Stimulated activated CD8-positive, alpha-beta memory T cell treated with anti-CD3 and anti-CD28 coated beads, Interleukin-7, amount 100 ng/mL, for 24 hours (primary cell): ENCODE measurements around the gene CHST7.
A peak's percentile ranks its signal among the peaks of the same experiment; 100 is the strongest.
"Not testable (repeated sequence)": the region's sequence is repeated elsewhere in the genome, so short reads cannot be mapped to it uniquely, and the experiment has no call there.

Experiments
- DNase-seq: peaks from one replicate; pipeline ENCODE4 v3.0.0-alpha.2; 2020; ENCODE audit warnings: low read depth

The CHST7 gene, protein sequence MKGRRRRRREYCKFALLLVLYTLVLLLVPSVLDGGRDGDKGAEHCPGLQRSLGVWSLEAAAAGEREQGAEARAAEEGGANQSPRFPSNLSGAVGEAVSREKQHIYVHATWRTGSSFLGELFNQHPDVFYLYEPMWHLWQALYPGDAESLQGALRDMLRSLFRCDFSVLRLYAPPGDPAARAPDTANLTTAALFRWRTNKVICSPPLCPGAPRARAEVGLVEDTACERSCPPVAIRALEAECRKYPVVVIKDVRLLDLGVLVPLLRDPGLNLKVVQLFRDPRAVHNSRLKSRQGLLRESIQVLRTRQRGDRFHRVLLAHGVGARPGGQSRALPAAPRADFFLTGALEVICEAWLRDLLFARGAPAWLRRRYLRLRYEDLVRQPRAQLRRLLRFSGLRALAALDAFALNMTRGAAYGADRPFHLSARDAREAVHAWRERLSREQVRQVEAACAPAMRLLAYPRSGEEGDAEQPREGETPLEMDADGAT

DNA sequence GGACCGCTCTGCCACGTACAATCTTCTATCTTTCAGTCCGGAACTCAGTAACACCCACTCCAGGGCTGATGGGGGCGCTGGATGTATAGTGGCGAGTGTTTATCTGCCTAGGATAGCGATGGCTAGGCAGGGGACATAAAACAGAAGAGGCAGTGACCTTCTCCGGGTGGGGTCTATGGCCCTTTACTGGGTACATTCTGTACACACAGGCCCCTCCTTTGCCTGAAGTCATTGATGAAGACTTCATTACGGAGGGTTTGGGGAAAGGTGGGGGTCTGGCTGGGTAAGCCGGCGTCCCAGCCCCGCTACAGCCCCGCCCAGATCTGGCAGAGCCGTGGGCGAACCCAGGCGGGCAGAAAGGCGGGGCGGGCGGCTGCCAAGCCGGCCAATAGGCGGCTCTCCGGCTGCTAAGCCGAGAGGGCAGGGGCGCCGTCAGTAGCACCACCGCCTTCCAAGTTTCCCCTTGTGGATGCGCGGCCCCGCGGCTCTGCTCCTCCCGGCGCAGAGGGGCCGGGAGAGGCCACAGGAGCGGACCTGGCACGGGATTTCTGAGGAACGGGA is at the start of gene CHST7:
Gene CHST7 (plus strand): TSS at position 435 of the 561 bp plus-strand sequence. CDS start 167 bp downstream, outside the sequence.
- DNase-seq, result no peak

DNA sequence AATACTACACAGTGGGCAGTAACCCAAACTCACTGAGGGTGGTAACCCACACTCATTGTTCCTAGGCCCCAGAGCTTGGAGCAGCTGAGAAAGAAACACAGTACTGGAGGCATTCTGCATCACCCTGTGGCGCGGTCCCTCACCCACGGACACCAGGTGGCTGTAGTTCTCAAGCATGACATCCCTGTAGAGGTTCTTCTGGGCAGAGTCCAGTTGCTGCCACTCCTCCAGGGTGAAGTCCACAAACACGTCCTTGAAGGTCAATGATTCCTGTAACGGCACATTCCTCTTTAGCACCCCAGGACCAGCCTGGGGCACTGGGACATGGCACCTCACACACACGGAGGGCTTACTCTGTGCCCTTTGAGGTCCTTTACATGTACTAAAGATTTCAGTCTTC is 44.9 kb upstream of the CHST7 start:
- not testable (repeated sequence) for DNase-seq

DNA sequence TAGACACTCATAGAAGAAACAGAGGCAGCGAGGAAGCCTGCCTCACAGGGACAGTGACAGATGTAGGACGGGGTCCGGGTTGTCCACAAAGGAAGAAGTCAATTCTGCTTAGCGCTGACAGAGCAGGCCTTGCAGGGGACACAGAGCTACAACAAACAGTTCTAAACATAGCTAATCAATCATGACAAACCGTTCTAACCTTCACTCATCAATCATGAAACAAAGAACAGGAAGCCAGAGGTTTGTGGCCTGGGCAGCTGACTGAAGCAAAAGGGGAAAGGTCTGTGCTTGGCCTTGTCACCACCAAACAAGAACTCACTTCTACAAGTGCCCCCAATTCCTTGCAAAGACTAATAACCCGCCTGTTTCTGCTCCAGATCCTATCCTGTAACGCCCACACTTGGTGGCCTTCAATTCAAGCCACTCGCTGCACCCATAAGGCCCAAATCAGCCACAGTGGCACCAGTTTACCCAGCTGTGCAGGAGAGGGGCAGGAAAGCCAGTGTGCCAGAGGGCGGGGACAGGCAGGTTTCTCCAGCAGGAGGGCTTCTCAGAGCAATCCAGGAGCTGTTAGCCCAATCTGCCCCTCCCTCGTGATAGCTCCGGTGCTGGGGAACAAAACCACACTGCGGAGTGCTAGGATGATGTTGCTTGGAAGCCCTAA is 43.7 kb upstream of the CHST7 start:
- not testable (repeated sequence) for DNase-seq

DNA sequence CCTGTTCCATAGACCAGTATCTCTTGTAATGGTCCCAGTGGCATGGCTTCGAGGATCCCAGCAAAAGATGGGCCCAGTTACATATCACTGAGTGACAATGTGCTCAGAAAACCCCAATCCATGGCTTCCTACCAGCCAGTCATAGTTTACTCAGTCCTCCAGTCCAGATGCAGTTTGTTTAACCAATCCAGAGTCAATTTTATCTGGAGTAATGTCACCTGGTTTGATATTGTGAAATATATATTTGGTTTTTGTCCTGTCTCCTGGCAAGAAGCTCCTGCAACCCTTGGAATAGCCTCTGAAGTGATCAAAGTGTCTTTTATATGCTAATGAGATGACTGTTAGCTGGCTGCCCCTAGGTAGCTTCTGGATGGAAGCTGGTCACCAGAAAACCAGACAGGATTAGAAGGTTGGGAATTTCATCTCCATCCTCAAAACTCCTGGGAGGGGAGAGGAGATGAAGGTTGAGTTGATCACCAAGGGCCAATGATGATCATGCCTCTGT is 43.1 kb upstream of the CHST7 start:
- DNase-seq, result not testable (repeated sequence)

DNA sequence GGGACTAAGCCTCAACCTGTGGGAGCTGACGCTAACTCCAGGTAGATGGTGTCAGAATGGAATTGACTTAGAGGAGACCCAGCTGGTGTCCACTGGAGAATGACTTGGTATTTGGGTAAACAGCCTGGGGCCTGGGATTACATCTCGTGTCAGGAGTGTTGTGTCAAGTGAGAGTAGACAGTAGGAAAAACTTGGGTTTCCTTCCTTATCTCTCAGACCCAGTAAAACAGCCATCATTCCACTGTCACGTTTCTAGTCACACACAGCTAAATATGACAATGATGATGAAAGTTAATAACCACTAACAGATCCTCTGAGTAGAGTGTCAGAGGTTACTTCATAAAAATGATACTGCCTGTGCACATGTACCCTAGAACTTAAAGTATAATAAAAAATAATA is 42.1 kb upstream of the CHST7 start:
- no peak for DNase-seq

DNA sequence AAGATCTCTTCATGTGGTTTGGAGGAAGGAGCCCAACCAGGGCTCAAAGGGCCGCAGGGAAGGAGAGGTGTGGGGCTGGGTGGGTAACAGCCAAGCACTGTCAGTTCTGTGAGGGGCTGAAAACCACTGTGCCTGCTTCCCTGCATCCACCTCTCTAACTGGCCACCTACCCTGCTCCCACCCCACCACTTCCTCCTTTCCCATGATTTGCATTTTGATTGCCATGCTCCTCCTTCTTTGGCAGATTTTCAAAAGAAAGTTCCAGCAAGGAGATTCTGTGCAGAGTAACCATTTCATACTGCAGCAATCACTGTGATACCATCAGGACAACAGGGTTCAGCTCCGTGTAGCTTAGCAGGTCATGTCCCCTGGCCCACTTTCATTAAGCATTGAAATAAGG is 30.1 kb upstream of the CHST7 start:
- no peak for DNase-seq

DNA sequence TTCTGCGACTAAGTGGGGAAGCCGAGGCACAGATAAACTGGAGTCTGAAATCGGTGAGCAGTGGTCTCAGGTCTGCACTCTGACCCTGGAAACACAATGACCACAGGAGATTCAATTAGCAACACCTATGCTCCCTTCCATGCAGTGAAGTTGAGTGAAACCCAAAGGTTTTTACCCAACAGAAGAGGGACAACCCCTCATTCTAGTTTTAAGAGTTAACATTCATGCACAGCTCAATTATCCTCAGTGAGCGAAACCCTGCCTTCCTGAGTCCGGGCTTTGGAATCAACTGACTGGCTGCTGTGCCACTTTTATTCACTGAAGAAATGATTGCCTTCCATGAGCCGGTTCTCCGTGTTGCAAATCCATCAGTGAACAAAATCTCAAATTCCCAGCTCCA is 29.0 kb upstream of the CHST7 start:
- not testable (repeated sequence) for DNase-seq

DNA sequence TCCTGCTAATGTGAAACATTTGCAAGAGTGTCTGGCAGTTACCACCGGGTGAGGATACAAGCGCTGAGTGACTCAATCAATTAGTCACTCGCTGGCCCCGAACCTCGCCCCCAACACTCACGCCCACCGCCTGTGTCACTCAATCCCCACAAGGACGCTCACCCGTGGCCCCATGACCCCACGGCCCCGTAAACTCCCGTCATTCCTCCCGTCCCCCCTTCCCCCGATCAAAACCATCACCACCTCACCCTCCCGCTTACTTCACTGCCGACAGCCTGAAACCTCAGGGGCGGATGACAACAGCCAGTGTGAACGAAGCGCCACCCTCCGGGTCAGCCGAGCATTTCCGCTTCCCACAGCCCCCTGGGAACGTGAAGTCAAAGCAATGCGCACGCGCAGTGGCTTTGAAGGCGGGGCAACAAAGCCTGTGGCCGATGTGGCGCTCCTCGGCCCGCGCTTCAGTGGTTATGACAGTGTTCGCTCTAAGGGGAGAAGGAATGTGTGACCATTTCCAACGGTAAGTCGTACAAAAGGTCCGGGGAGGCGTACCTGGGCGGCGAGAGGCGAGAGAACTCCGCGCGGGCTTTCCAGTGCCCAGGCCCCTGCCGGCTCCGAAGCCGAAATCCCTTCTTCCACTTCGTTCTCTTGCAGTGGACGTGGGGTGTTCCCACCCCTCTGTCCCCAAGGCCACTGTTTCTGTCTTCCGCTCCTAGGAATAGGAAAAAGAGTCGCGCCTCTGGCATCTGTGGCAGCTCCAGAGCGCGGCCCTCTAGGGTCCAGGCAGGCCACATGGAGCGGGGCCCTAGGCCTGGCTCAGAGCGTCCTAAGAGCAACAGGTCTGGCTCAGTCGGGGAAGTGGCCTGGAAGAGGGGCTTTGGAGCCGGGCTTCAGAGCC is 28.2 kb upstream of the CHST7 start, which contains the start of gene ZNF674:
Gene ZNF674 (minus strand): TSS at position 311 of the 895 bp plus-strand sequence. CDS start 3,334 bp downstream, outside the sequence.
- peak; percentile 80 for DNase-seq

DNA sequence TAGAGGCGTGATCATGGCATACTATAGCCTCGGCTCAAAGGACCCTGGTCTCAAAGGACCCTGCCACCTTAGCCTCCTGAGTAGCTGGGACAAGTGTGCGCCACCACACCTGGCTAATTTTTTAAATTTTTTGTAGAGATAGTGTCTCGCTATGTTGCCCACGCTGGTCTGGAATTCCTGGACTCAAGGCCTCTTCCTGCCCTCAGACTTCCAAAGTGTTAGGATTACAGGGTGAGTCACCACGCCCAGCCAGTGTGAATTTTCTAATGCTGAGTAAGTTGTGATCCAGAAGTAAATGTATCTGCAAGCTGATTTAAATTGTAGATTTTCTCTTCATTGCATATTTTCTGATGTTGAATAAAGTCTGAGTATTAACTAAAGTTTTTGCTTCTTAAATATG is 25.7 kb upstream of the CHST7 start:
- DNase-seq, result no peak

DNA sequence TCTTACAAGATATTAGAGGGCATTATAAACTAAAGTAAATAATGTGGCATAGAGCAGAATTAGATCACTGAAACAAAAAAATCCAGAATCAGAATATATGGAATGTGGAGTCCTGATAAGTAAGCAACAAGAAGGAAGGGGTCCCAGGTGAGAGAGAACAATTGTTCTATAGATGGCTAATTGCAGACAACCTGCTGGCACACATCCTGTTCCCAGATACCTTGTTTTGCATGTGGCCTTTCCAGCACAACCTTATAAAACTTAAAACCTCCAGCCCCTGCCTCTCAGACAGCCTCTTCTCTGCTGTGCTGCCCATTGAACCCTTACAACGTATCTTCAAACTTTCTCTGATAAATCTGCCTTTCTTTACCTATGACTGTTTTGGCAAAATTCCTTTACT is 23.7 kb upstream of the CHST7 start:
- DNase-seq, result no peak

DNA sequence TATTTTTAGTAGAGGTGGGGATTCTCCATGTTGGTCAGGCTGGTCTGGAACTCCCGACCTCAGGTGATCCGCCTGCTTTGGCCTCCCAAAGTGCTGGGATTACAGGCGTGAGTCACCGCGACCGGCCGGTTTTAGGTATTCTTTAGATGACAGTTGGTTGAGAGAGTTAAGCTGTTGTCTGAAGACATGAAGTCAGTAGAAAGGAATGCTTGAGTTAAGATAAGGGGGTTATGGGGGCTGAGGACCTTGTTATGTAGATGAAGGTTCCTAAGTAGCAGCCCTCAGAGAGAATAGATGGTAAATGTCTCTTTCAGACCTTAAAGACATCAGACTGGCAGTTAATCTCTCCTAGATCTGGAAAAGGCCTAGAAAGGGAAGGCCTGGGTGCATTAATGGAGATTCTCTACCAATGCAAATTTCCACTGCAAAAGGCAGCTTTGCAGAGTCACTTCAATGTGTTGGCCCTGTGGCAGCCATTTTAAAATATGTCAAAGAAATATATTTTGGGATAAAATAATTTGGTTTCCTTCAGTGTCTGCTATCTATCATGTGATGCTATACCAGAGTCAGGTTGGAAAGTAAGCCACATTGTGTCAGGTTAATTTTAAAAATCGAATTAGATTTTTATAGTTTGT is 22.0 kb upstream of the CHST7 start:
- no peak for DNase-seq

DNA sequence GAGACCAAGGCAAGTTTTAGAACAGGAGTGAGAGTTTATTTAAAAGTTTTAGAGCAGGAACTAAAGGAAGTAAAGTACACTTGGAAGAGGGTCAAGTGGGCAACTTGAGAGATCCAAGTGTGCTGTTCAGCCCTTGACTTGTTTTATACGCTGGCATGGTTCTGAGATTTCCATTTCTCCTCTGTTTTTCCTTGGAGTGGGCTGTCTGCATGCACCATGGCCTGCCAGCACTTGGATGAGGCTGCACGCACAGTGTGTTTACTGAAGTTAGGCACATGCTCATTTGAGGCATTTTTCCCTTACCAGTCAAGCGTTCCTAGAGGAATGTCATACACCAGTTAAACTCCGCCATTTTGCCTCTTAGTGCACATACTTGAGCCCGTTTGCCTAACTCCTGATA is 19.6 kb upstream of the CHST7 start:
- DNase-seq, result no peak

DNA sequence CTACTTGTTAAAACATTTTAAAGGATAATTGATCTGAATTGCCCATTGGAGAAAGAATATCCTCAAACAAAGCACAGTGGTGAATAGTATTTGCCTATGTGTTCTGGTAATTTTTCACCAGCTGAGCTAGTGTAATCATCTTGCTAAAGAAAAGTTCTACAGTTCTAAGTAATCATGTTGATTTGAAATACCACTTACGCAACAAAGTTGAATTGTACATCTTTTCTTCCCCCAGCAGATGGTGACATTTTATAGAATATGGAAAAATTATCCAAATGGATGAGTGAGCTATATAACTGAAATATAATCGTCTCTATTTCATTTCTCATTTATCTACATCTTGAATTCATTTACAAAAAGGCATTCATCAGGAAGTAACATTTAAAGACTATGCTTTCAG is 18.6 kb upstream of the CHST7 start:
- DNase-seq, result no peak

DNA sequence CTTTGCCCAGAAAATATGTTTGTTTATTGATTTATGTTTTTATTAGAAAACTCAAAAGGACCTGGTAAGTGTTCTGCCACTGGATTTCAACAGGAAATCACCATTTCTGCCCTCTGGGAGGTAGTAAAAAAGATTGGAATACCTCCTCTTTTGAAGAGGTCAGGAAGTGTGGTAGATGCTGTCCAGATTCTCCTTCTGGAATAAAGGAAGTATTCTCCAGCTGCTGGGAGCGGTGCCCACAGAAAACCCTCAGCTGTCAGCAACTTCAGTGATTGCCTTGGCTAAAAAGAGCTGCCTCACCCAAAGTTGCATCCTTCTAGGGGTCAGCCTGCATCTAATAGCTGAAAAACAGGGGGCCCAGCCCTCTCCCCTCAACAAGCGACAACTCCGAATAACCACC is 14.5 kb upstream of the CHST7 start:
- no peak for DNase-seq

DNA sequence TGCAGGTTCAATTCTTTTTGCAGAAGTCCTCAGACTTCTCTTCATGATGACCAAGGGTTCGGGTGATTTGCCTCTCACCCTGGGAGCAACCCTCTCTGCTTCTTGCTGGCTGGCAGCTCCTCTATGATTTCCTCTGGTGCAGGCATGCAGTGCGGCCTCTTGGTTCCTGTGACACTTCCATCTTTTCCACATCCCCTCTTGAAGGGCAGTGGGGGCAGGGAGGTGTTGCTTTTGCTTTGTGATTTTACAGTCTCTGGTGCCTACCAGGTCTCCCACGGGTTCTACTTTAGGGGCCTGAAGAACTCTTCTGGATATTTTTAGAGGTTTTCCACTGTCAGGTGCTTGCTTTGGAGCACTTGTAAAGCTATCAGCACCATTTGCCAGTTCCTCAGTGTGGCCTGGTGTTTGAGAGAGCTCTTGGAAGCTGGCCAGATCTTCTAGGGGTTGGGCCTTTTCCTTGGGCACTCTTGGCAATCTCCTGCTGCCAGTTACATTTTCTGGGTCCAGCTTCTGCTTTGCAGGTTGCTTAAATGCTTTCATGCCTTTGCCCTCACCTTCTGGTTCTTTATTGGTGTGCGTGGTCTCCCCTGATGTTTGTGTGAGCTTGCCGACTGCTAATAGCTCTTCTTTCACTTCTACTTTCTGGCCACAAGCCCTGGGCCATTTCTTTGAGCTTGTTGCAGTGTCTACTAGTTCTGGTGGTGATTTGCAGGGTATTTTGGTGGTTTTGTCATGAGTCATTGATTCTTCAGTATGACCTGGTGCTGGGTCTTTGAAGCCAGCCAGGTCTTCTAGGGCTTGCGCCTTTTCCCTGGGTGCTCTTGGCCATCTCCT is 11.5 kb upstream of the CHST7 start:
- DNase-seq, result no peak

DNA sequence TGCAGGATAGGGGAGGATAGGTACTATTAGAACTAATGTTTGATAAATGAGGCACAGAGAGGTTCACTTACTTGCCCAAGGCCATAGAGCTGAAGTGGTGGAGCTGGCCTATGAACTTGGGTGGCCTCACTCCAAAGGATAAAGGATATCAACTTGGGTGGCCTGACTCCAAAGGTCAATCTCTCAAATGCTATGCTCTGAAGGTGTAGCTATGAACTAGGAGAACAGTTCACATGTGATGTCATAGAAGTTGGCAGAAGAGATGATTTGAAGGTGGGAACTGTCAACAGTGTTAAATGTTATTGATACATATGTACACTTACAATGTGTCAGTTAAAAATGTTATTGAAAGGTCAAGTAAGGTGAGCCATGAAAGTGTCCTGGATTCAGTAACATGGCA is 6.2 kb upstream of the CHST7 start:
- DNase-seq, result no peak

DNA sequence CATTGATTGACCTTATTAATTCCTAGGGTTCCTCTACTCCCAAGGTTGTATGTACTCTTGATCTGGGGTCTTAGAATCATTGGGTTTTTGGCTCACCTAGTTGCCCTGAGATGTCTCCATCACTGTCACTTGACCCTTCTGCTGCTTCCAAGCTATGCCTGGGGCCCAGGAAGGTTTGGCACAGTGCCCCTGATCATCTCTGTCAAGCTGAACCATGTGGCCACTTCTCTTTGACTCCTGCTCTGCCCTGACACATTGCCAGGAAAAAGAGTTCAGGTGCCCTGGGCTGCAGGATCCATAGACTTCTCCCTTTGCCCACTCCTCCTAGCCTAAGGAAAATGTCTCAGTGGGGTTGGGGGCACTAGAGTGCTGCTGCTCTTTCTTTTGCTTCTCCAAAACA is 3.9 kb upstream of the CHST7 start:
- DNase-seq, result no peak

DNA sequence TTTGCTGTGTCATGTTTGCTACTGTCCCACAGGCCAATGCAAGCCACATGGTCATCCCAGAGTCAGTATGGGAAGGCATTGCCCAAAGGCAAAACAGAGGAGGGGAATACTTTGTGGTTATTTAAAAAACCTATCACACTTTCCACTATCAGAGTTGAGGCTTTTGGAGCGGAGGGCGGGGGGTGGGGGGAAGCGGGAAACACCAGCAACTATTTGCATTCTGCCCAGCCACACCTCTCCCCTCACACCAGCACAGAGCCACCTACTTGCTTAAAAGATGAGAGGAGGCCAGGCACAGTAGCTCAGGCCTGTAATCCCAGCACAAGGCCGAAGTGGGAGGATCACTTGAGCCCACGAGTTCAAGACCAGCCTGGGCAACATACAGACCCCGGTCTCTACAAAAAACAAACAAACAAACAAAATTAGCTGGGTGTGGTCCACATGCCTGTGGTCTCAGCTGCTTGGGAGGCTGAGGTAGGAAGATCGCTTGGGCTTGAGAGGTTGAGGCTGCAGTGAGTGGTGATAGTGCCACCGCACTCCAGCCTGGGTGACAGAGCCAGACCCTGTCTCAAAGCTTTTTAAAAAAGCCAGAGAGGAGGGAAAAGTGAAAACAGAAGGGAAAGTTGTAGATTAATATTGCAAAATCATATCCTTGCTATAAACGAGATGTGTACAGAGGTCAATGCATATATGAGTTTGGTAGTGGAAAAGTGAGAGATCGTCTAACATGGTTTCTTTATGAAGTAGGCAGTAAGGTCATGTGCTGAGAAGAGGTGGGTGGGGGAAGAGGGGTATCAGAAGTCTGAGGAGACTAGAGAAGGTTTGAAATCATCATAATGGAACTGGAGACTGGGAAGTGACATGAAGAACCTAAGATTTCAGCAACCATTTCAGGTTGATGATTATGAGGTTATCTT is 1.9 kb upstream of the CHST7 start:
- no peak for DNase-seq

DNA sequence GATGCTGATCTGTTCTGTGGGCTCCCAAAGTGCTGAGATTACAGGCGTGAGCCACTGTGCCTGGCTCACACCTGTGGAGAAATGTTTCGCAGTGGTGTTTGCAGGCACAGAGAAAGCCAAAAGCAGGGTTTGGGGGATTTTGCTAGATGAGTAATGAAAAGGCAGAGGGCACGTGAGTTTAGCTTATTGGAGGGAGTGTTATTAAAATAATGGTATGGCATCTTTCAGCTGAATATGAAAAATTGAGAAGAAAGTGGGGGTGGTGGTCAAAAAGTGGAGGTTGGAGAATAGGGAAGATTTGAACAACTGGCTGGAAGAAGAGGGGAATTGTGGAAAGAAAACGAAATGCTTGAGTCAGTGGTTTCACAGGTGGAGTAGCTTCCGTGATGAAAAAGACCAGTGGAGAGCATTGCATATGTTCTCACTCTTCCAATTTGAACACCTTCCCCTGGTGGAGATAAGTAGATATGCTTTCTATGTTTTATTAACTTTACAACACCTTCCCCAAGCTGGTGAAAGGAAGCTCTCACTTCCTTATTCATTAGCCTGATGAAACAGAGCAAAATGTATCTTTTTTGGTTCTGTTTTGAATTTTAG is 1.1 kb upstream of the CHST7 start:
- DNase-seq, result no peak
